ENCODE results near the gene CD28.

DNA sequence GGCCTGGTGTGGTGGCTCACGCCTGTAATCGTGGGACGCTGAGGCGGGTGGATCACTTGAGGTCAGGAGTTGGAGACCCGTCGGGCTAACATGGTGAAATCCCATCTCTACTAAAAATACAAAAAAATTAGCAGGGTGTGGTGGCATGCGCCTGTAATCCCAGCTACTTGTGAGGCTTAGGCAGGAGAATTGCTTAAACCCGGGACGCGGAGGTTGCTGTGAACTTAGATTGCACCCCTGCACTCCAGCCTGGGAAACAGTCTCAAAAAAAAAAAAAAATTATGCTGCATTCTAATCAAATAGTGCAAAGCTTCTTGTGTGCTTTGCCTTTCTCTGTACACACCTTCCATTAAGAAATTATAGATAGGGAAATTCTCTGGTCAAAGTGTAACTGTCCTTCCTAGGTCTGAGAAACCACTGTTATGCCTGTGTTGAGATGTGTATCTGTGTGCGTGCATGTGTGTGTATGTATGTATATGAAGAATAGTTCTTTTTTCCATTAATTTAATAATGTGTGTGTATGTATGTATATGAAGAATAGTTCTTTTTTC, 2.5 kb downstream of the CD28 start:
- TF ChIP-seq EZH2 (IDR thresholded peaks at IDR 0.05; ENCODE audit: low read length, missing control alignments) = no peak
- TF ChIP-seq, protein P1, sequence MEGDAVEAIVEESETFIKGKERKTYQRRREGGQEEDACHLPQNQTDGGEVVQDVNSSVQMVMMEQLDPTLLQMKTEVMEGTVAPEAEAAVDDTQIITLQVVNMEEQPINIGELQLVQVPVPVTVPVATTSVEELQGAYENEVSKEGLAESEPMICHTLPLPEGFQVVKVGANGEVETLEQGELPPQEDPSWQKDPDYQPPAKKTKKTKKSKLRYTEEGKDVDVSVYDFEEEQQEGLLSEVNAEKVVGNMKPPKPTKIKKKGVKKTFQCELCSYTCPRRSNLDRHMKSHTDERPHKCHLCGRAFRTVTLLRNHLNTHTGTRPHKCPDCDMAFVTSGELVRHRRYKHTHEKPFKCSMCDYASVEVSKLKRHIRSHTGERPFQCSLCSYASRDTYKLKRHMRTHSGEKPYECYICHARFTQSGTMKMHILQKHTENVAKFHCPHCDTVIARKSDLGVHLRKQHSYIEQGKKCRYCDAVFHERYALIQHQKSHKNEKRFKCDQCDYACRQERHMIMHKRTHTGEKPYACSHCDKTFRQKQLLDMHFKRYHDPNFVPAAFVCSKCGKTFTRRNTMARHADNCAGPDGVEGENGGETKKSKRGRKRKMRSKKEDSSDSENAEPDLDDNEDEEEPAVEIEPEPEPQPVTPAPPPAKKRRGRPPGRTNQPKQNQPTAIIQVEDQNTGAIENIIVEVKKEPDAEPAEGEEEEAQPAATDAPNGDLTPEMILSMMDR (conservative IDR thresholded peaks at IDR 0.05 in 1 of 2, IDR thresholded peaks at IDR 0.05 in 1 of 2; ENCODE audit: low read depth in 1 of 2, low read length in 2 of 2) = no peak
